Astrocyte (in vitro differentiated cells and primary cell): Measurements from ENCODE around the gene MYO15A. TPM values are rescaled to one million over a fixed set of nuclear protein-coding genes. Genes with fewer than 3 reads are reported as not detected.

ENCODE experiments used
- DNase-seq: peaks from one replicate; pipeline ENCODE4 v3.0.0-alpha.2; 2010; ENCODE audit warnings: low read depth
- FAIRE-seq: peaks from 2 replicates; lab custom pipeline; 2011; peaks lifted over from hg19 to GRCh38; lab: Jason Lieb, UNC
- H2AFZ ChIP-seq: 2 replicates; pipeline ENCODE4 v1.6.0; 2012; ENCODE audit warnings: low read depth, low read length, inconsistent platforms
- H3K27ac ChIP-seq: 2 replicates; pipeline ENCODE4 v1.5.1; 2011; ENCODE audit warnings: low read depth, low read length, inconsistent platforms
- H3K27me3 ChIP-seq: 2 replicates; pipeline ENCODE4 v1.6.0; 2011; ENCODE audit warnings: low read length, inconsistent platforms; ENCODE audit not compliant: insufficient read depth
- H3K36me3 ChIP-seq: 2 replicates; pipeline ENCODE4 v1.5.1; 2011; ENCODE audit warnings: low read length, inconsistent platforms; ENCODE audit not compliant: insufficient read depth
- H3K4me1 ChIP-seq: 2 replicates; pipeline ENCODE4 v1.5.1; 2011; ENCODE audit warnings: low read length, inconsistent platforms; ENCODE audit not compliant: insufficient read depth
- H3K4me2 ChIP-seq: 2 replicates; pipeline ENCODE4 v1.6.0; 2012; ENCODE audit warnings: low read length, inconsistent platforms
- H3K4me3 ChIP-seq: 2 replicates; pipeline ENCODE4 v1.5.1; 2011; ENCODE audit warnings: low read depth, mild to moderate bottlenecking, low read length, inconsistent platforms; ENCODE audit not compliant: insufficient read depth
- H3K79me2 ChIP-seq: 2 replicates; pipeline ENCODE4 v1.6.0; 2012; ENCODE audit warnings: mild to moderate bottlenecking, low read length, inconsistent platforms; ENCODE audit not compliant: insufficient read depth
- H3K9ac ChIP-seq: 2 replicates; pipeline ENCODE4 v1.6.0; 2012; ENCODE audit warnings: mild to moderate bottlenecking, low read length, inconsistent platforms
- H3K9me3 ChIP-seq: 2 replicates; pipeline ENCODE4 v1.5.1; 2012; ENCODE audit warnings: low read depth, mild to moderate bottlenecking, low read length, inconsistent platforms; ENCODE audit not compliant: insufficient read depth
- H4K20me1 ChIP-seq: 2 replicates; pipeline ENCODE4 v1.6.0; 2012; ENCODE audit warnings: low read length, inconsistent platforms; ENCODE audit not compliant: insufficient read depth
- H3K27ac Mint-ChIP-seq: one replicate; pipeline ENCODE4 v1.8.0; 2021; ENCODE audit warnings: mild to moderate bottlenecking, mixed read lengths; ENCODE audit not compliant: unreplicated experiment
- H3K27me3 Mint-ChIP-seq: one replicate; pipeline ENCODE4 v1.8.0; 2021; ENCODE audit warnings: low read depth, mixed read lengths; ENCODE audit not compliant: unreplicated experiment
- H3K36me3 Mint-ChIP-seq: one replicate; pipeline ENCODE4 v1.8.0; 2021; ENCODE audit warnings: low read depth, mixed read lengths; ENCODE audit not compliant: unreplicated experiment
- H3K4me1 Mint-ChIP-seq: one replicate; pipeline ENCODE4 v1.8.0; 2021; ENCODE audit warnings: low read depth, mixed read lengths; ENCODE audit not compliant: unreplicated experiment
- H3K4me3 Mint-ChIP-seq: one replicate; pipeline ENCODE4 v1.8.0; 2021; ENCODE audit warnings: mild to moderate bottlenecking, moderate library complexity, mixed read lengths; ENCODE audit not compliant: unreplicated experiment
- H3K9me3 Mint-ChIP-seq: one replicate; pipeline ENCODE4 v1.8.0; 2021; ENCODE audit warnings: mild to moderate bottlenecking, mixed read lengths; ENCODE audit not compliant: unreplicated experiment
- EZH2 ChIP-seq: IDR thresholded peaks from 2 replicates; pipeline ENCODE4 v1.6.1; 2012; ENCODE audit warnings: mild to moderate bottlenecking, low read length, inconsistent platforms; ENCODE audit not compliant: insufficient read depth
- total RNA-seq: library from RNA; stranded (reverse); gene quantifications from 2 replicates; pipeline ENCODE4 v1.2.1, GENCODE V29; 2021
- TF ChIP-seq, protein P1 (sequence below): IDR thresholded peaks from 2 replicates; pipeline ENCODE4 v1.5.1; 2011; ENCODE audit warnings: low read depth, mild to moderate bottlenecking, inconsistent platforms, low read length, moderate library complexity; ENCODE audit not compliant: insufficient read depth

MYO15A gene
- total RNA-seq, 1 donor from 2014 or later, result 0.32 TPM

DNA sequence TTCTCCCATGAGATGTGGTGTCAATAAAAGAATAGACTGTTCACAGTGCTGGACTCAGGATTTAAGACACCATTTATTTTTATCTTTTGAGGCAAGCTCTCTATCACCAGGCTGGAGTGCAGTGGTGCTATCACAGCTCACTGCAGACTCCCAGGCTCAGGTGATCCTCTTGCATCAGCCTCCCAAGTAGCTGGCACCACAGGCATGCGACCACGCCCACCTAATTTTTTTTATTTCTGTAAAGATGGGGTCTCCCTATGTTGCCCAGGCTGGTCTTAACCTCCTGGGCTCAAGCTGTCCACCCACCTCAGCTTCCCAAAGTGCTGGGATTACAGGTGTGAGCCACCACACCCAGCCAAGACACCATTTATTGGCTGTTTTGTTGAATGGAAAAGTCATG, 39.5 kb upstream of the MYO15A start:
- no peak overlapping the region for H3K9ac ChIP-seq
- H3K4me3 ChIP-seq, result no peak overlapping the region
- H3K4me1 ChIP-seq, result peaks cover 4% of the 10 kb centered on the region
- no peak overlapping the region for H3K27ac ChIP-seq
- Mint-ChIP-seq H3K27ac (no peak overlapping the region), H3K4me3 (no peak overlapping the region), H3K4me1 (peaks cover 12% of the 10 kb centered on the region), H3K27me3 (no peaks in the 10 kb centered on the region), H3K36me3 (peaks cover 11% of the 10 kb centered on the region), H3K9me3 (no peaks in the 10 kb centered on the region)
- no peaks in the 10 kb centered on the region for H3K36me3 ChIP-seq
- H3K79me2 ChIP-seq, result no peaks in the 10 kb centered on the region
- H3K4me2 ChIP-seq, result no peak overlapping the region
- TF ChIP-seq EZH2, result no peak
- TF ChIP-seq, protein P1, sequence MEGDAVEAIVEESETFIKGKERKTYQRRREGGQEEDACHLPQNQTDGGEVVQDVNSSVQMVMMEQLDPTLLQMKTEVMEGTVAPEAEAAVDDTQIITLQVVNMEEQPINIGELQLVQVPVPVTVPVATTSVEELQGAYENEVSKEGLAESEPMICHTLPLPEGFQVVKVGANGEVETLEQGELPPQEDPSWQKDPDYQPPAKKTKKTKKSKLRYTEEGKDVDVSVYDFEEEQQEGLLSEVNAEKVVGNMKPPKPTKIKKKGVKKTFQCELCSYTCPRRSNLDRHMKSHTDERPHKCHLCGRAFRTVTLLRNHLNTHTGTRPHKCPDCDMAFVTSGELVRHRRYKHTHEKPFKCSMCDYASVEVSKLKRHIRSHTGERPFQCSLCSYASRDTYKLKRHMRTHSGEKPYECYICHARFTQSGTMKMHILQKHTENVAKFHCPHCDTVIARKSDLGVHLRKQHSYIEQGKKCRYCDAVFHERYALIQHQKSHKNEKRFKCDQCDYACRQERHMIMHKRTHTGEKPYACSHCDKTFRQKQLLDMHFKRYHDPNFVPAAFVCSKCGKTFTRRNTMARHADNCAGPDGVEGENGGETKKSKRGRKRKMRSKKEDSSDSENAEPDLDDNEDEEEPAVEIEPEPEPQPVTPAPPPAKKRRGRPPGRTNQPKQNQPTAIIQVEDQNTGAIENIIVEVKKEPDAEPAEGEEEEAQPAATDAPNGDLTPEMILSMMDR, result no peak
- DNase-seq (no peak), FAIRE-seq (no peak)
- no peaks in the 10 kb centered on the region for H3K27me3 ChIP-seq
- H3K9me3 ChIP-seq, result no peaks in the 10 kb centered on the region
- H4K20me1 ChIP-seq, result no peaks in the 10 kb centered on the region
- no peak overlapping the region for H2AFZ ChIP-seq

DNA sequence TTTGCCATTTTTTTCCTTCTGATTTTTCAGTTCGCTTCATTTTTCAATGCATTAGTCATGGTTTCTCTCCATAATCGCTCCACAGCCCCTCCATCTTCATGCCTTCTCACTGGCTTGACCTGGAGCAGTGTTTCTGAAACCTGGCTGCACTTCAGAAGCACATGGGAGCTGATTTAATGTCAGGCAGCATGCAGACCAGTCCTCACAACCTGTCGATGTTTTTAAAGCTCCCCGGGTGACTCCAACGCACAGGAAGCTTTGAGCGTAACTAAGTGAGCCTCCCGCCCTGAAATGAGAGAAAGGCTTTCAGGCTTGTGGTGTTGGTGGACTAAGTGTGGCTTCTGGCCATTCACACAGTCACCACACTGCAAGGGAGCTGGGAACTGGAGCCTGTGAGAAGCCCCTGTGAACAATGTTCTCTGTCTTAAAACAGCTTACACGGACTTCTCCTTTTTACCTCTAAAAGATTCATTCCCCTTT, 37.7 kb upstream of the MYO15A start:
- peak overlapping the region; percentile 22 for H3K4me3 ChIP-seq
- Mint-ChIP-seq H3K27me3 (peaks cover 6% of the 10 kb centered on the region), H3K36me3 (peaks cover 4% of the 10 kb centered on the region), H3K4me1 (peaks cover 12% of the 10 kb centered on the region), H3K27ac (peak overlapping the region; percentile 75), H3K4me3 (no peak overlapping the region), H3K9me3 (peaks cover 3% of the 10 kb centered on the region)
- no peaks in the 10 kb centered on the region for H3K36me3 ChIP-seq
- peak overlapping the region; percentile 61 for H2AFZ ChIP-seq
- H3K9ac ChIP-seq, result peak overlapping the region; percentile 26
- no peaks in the 10 kb centered on the region for H3K9me3 ChIP-seq
- no peaks in the 10 kb centered on the region for H4K20me1 ChIP-seq
- no peak overlapping the region for H3K27ac ChIP-seq
- peak; percentile 53 for DNase-seq
- TF ChIP-seq EZH2, result no peak
- TF ChIP-seq, protein P1, result no peak
- peaks cover 2% of the 10 kb centered on the region for H3K27me3 ChIP-seq
- FAIRE-seq, result no peak
- H3K4me2 ChIP-seq, result peak overlapping the region; percentile 83
- no peaks in the 10 kb centered on the region for H3K79me2 ChIP-seq
- peaks cover 4% of the 10 kb centered on the region for H3K4me1 ChIP-seq

DNA sequence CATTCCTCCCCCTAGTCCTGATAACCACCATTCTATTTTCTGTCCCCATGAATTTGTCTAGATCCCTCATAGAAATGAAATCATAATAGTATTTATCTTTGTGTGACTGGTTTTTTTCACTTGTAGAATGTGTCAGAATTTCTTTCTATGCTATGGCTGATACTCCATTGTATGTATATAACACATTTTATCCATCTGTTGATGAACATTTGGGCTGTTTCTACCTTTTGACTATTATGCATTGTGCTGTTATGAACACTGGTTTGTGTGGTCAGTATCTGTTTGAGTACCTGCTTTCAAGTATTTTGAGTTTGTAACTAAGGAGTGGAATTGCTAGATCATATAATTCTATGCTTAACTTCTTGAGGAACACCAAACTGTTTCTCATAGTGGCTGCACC, 36.8 kb upstream of the MYO15A start:
- no peaks in the 10 kb centered on the region for H3K9me3 ChIP-seq
- no peak overlapping the region for H2AFZ ChIP-seq
- no peaks in the 10 kb centered on the region for H3K36me3 ChIP-seq
- peaks cover 2% of the 10 kb centered on the region for H3K27me3 ChIP-seq
- no peak overlapping the region for H3K4me2 ChIP-seq
- H3K4me3 ChIP-seq, result no peak overlapping the region
- FAIRE-seq, result no peak
- H3K79me2 ChIP-seq, result no peaks in the 10 kb centered on the region
- no peak for DNase-seq
- Mint-ChIP-seq H3K9me3 (peaks cover 3% of the 10 kb centered on the region), H3K4me3 (no peak overlapping the region), H3K27me3 (peaks cover 7% of the 10 kb centered on the region), H3K36me3 (no peaks in the 10 kb centered on the region), H3K4me1 (peaks cover 8% of the 10 kb centered on the region), H3K27ac (no peak overlapping the region)
- H3K27ac ChIP-seq, result no peak overlapping the region
- TF ChIP-seq, protein P1, result no peak
- TF ChIP-seq EZH2, result no peak
- H4K20me1 ChIP-seq, result no peaks in the 10 kb centered on the region
- peaks cover 4% of the 10 kb centered on the region for H3K4me1 ChIP-seq
- H3K9ac ChIP-seq, result no peak overlapping the region
